ENCODE data around the gene MYLK. TPM values are rescaled to one million over a fixed set of nuclear protein-coding genes. Genes with fewer than 3 reads are reported as not detected.

Gene MYLK
- 5.3 TPM for total RNA-seq

GRCh38 chr3:123884203-123884831 is at the start of gene MYLK:
Gene MYLK, minus strand, starts transcription at chr3:123884332. Its CDS starts 90,491 bp downstream, at chr3:123793841.

GRCh38 chr3:123584988-123585937 is 298.9 kb downstream of the MYLK start, which contains the start of gene HACD2:
Gene HACD2, minus strand, starts transcription at chr3:123585053. Its CDS starts 26 bp downstream, at chr3:123585027.

Small RNA genes lying within 50 kb of the gene (small RNA-seq; reads per million reads assigned to genes)
- not detected for gene RF00392 (ENCODE audit: low replicate concordance)

Other genes with a start within 250 kb of the MYLK start
- gene CCDC14, start 76.9 kb upstream of the MYLK start, total RNA-seq, result 203 TPM
- gene ROPN1, start 107.8 kb upstream of the MYLK start, total RNA-seq, result not detected
- 398 TPM for gene KALRN, start 149.0 kb upstream of the MYLK start, total RNA-seq